ENCODE results near the gene CDIP1. TPM values are rescaled to one million over a fixed set of nuclear protein-coding genes. Genes with fewer than 3 reads are reported as not detected.

Gene CDIP1
- total and polyA plus RNA-seq, 2 experiments from 2014 or later: 22.0 to 33.3 TPM

GRCh38 chr16:4561596-4561995, 23.0 kb upstream of the CDIP1 start:
- 67% methylated on average over 9 of the region's 9 CpGs for WGBS (ENCODE audit: low lambda C conversion rate, missing lambda C conversion rate)
- Histone ChIP-seq H2AFZ (no peak overlapping the region), H3K79me2 (no peaks in the 10 kb centered on the region), H3K9me3 (ENCODE audit: low read depth) (no peaks in the 10 kb centered on the region), H3K4me2 (no peak overlapping the region), H3K9me2 (replicated peaks; ENCODE audit: insufficient read depth) (no peaks in the 10 kb centered on the region), H4K20me1 (ENCODE audit: insufficient read depth, poor library complexity, severe bottlenecking) (no peaks in the 10 kb centered on the region), H3K4me1 (ENCODE audit: insufficient read depth) (no peaks in the 10 kb centered on the region), H3K27me3 (no peaks in the 10 kb centered on the region), H3K4me3 (no peak overlapping the region), H3K36me3 (replicated peaks; ENCODE audit: insufficient read depth, low read depth) (no peaks in the 10 kb centered on the region), H3K27ac (no peak overlapping the region)
- DNase-seq (ENCODE audit: low spot score): no peak
- no peak for TF ChIP-seq CTCF (IDR thresholded peaks at IDR 0.05; ENCODE audit: poor library complexity)
- TF ChIP-seq EZH2 (IDR thresholded peaks at IDR 0.05; ENCODE audit: borderline replicate concordance): no peak
- TF ChIP-seq EZH2phosphoT487 (IDR thresholded peaks at IDR 0.05; ENCODE audit: low read depth, severe bottlenecking, unreplicated experiment): no peak

GRCh38 chr16:4557973-4558372, 19.4 kb upstream of the CDIP1 start:
- Histone ChIP-seq H3K9me2 (replicated peaks; ENCODE audit: insufficient read depth) (no peaks in the 10 kb centered on the region), H3K4me2 (no peak overlapping the region), H2AFZ (no peak overlapping the region)

GRCh38 chr16:4556580-4556979, 18.0 kb upstream of the CDIP1 start:
- no peak for DNase-seq (ENCODE audit: low spot score)
- no peak overlapping the region for H3K4me3 ChIP-seq
- no peaks in the 10 kb centered on the region for H3K27me3 ChIP-seq
- no peaks in the 10 kb centered on the region for H3K9me3 ChIP-seq (ENCODE audit: low read depth)
- no peak overlapping the region for H2AFZ ChIP-seq
- TF ChIP-seq EZH2 (IDR thresholded peaks at IDR 0.05; ENCODE audit: borderline replicate concordance): no peak
- no peak for TF ChIP-seq EZH2phosphoT487 (IDR thresholded peaks at IDR 0.05; ENCODE audit: low read depth, severe bottlenecking, unreplicated experiment)
- no peak for TF ChIP-seq CTCF (IDR thresholded peaks at IDR 0.05; ENCODE audit: poor library complexity)
- H3K79me2 ChIP-seq: no peaks in the 10 kb centered on the region
- H3K4me2 ChIP-seq: no peak overlapping the region
- H3K4me1 ChIP-seq (ENCODE audit: insufficient read depth): no peaks in the 10 kb centered on the region
- H4K20me1 ChIP-seq (ENCODE audit: insufficient read depth, poor library complexity, severe bottlenecking): no peaks in the 10 kb centered on the region
- 92% methylated on average over 13 of the region's 14 CpGs for WGBS (ENCODE audit: low lambda C conversion rate, missing lambda C conversion rate)
- H3K36me3 ChIP-seq (replicated peaks; ENCODE audit: insufficient read depth, low read depth): no peaks in the 10 kb centered on the region
- H3K27ac ChIP-seq: no peak overlapping the region
- H3K9me2 ChIP-seq (replicated peaks; ENCODE audit: insufficient read depth): no peaks in the 10 kb centered on the region

More at GRCh38 chr16:4557973-4558372, 19.4 kb upstream of the CDIP1 start:
- WGBS (ENCODE audit: low lambda C conversion rate, missing lambda C conversion rate): 88% methylated on average over 10 of the region's 10 CpGs
- TF ChIP-seq EZH2phosphoT487 (IDR thresholded peaks at IDR 0.05; ENCODE audit: low read depth, severe bottlenecking, unreplicated experiment): no peak
- TF ChIP-seq CTCF (IDR thresholded peaks at IDR 0.05; ENCODE audit: poor library complexity): no peak
- no peak for TF ChIP-seq EZH2 (IDR thresholded peaks at IDR 0.05; ENCODE audit: borderline replicate concordance)
- Histone ChIP-seq H3K9me3 (ENCODE audit: low read depth) (no peaks in the 10 kb centered on the region), H3K36me3 (replicated peaks; ENCODE audit: insufficient read depth, low read depth) (no peaks in the 10 kb centered on the region), H3K4me1 (ENCODE audit: insufficient read depth) (no peaks in the 10 kb centered on the region), H3K27ac (no peak overlapping the region), H3K79me2 (no peaks in the 10 kb centered on the region), H4K20me1 (ENCODE audit: insufficient read depth, poor library complexity, severe bottlenecking) (no peaks in the 10 kb centered on the region), H3K4me3 (no peak overlapping the region), H3K27me3 (no peaks in the 10 kb centered on the region)
- DNase-seq (ENCODE audit: low spot score): no peak

GRCh38 chr16:4556112-4556511, 17.5 kb upstream of the CDIP1 start, which contains the start of gene C16orf96:
TSS of gene C16orf96 (plus strand) at chr16:4556340. CDS start at chr16:4556490, 150 bp downstream.
- 59% methylated on average over 4 of the region's 4 CpGs for WGBS (ENCODE audit: low lambda C conversion rate, missing lambda C conversion rate)
- peak; percentile 35 for DNase-seq (ENCODE audit: low spot score)
- no peak within 1 kb of the TSS for H3K4me2 ChIP-seq
- no peak within 1 kb of the TSS for H3K4me3 ChIP-seq
- H3K9me2 ChIP-seq (replicated peaks; ENCODE audit: insufficient read depth): no peaks in the 10 kb centered on the region
- H3K9me3 ChIP-seq (ENCODE audit: low read depth): no peaks in the 10 kb centered on the region
- H2AFZ ChIP-seq: no peak within 1 kb of the TSS
- H3K4me1 ChIP-seq (ENCODE audit: insufficient read depth): no peaks in the 10 kb centered on the region
- no peaks in the 10 kb centered on the region for H4K20me1 ChIP-seq (ENCODE audit: insufficient read depth, poor library complexity, severe bottlenecking)
- H3K27ac ChIP-seq: no peak within 1 kb of the TSS
- H3K27me3 ChIP-seq: no peaks in the 10 kb centered on the region
- no peaks in the 10 kb centered on the region for H3K36me3 ChIP-seq (replicated peaks; ENCODE audit: insufficient read depth, low read depth)
- TF ChIP-seq EZH2phosphoT487 (IDR thresholded peaks at IDR 0.05; ENCODE audit: low read depth, severe bottlenecking, unreplicated experiment): no peak
- no peak for TF ChIP-seq CTCF (IDR thresholded peaks at IDR 0.05; ENCODE audit: poor library complexity)
- TF ChIP-seq EZH2 (IDR thresholded peaks at IDR 0.05; ENCODE audit: borderline replicate concordance): no peak
- H3K79me2 ChIP-seq: no peaks in the 10 kb centered on the region
